NCI-H187 treated with DMSO at 0.1 percent for 48 hours (cell line): ENCODE measurements around the gene FKBP15.

Experiments
- DNase-seq: peaks from one replicate; lab custom pipeline; 2025; lab: John Stamatoyannopoulos, UW

The FKBP15 gene

DNA sequence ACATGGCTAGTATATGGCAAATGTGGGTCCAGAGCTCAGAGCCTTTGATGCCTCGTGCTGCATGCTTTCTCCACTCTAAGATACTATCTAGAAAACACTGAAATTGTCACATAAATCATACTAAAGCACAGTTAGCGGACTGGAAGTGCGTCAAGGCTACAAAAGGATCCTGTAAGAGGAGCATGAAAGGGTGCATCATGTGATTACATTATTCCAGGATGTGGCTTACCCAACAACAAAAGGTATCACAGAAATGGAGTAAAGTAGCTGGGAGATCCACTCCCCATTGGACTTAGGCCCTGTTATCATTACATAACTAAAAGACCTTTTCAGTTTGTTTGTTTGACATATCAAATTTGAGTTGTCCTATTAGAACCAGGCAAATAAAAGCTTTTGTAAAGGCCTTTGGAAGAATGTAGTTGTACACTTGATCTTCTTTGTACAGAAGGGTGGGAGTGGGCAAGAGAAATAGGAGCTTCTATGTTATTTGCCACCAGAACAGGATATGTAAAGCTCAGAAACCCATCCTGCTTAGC lies 7.1 kb upstream of the FKBP15 start:
- DNase-seq = peak; percentile 2

DNA sequence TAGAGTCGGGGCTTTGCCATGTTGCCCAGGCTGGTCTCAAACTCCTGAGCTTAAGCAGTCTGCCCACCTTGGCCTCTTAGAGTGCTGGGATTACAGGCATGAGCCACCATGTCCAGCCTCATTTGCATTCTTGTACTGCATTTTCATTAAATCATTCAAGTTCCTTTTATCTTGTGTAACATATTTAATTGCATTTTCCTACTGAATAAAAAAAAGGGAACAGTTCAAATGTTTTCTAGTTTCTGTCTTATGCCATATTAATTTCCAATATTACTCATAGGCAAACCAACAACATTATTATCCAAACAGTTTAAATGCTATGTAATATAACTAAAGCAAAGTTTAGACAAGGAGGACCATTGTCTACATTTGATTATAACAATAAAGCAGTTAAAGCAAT lies 6.4 kb upstream of the FKBP15 start:
- no peak for DNase-seq

DNA sequence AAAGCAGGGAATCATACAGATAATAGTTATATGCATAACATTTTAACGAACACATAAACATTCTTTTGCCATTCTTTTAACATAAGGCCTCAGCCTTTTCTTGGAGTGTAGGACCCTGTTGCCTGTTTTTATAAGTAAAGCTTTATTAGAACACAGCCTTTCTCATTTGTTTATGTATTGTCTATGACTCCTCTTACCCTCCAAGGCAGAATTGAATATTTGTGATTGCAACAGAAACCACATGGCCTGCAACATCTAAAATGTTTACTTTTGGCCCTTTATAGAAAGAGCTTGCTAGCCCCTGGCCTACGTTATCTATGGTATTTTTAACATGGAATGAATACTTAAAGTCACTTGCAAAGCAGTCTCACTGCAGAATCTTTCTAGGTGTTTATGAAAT lies 2.9 kb upstream of the FKBP15 start:
- no peak for DNase-seq

DNA sequence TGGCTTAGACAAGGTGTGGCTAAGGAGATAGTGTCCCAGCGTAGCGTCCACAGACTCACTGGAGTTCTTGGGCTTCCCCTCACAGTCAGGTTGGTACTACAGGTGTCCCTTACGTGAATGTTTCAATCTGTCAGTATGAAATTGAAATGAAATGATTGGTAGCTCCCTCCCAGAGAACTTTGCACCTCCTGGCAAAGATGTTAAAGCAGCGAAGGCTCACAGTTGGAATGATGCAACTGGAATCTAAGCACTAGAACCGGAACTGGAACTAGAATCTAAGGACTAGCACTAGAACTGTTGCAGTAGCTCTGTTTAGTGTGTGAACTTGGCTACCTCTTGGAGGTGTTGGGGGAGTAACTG lies 1.4 kb upstream of the FKBP15 start:
- no peak for DNase-seq

DNA sequence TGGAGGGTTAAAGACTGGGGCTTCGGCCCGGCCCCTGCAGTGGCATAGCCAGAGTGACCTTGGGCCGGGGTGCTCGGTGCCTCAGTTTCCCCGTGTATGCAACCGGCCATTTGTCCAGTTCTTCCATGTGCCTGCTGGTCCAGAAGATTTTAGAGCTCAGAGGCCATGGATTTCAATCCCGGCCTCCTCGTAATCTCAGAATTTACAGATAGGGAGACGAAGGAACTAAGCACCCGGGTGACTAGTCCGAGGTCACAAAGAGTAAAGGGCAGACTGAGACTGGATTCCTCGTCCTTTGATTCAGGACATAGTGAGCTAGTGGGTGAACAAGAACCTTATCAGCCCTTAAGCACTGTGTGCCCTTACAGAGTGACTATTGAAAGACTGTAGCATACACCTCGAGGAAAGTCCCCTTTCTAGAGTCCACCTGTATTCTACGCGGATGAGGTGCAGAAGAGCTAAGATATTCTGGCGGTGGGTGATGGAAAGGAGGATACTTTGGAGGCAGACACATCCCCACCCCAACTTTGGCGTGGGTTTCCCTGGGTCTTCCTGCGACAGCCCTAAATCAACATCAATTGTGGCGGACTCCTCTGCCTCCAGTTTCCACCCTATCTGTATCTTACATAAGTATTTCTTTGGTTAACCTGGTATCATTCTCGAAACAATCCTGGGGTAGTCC lies 864 bp upstream of the FKBP15 start:
- DNase-seq = no peak

DNA sequence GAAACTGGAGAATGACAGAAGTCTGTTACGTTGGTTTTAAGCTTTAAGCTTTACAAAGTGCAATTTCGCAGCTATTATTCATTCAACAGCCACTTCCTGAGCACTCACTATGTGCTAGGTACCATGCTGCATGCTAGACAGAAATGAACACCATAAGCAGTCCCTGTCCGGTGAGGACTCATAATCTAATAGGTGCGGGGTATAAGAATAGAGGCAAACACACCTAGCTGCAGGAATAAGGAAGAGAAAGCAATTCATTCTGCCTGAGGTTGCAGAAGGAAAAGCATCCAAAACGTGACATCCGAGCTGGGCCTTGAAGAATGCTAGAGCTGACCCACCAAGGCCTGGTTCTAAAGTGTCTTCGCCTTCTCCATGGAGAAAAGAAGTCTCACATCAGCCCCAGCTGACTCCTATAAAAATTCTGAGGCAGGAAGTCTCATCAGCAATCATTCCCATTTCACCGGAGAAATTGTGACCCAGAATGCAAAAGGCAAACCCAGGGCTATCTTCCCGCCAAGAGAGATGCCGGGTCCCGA lies 542 bp downstream of the FKBP15 start:
- DNase-seq = no peak

DNA sequence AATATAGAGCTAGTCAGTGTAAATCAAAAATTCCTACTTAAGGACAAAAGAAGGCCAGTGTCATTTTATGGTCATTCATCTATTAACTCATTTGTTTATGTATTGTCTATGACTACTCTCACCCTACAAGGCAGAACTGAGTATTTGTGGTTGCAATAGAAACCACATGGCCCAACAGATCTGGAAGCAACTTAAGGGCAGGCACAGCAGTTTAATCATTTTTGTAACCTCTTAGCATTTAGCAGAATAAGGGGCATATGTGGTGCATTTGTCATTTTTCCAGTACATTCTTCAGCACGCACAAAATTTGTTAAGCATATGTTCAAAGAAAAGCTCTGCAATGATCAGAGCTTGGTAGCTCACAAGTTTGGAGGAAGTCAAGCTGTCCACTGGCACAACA lies 1.1 kb downstream of the FKBP15 start:
- DNase-seq = no peak

DNA sequence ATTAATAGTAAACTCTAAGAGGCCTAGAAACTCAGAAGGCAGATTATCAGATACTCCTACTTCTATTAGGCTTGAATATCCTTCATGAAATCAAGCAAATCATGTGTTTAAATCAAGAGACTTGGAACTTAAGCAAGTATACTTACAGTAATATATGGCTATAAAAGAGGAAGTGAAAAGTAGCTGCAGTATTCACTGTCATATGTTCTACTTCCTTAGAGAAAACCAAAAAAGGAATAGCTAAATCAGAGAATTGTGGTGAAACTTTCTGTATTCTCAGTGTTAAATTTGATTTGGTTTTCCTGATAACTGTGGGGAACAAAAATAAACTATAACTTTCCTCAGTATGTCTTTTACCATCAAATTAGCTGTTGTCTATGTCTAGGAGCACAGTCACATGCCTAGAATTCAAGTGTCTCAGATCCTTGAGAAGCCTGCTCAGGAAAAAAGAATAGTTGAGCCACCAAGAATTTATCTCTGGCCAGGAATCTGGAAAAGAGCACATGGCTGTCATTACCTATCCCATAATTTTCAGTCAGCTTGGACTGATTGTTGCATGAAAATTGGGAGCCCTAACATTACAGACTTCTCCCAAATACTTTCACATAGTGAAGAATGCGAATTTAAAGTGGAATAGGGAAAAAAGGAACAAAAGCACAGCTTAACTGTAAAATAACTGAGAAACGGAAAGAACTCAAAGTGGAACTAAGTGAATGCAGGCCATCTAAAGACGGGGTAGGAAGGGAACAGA lies 1.7 kb downstream of the FKBP15 start:
- no peak for DNase-seq

DNA sequence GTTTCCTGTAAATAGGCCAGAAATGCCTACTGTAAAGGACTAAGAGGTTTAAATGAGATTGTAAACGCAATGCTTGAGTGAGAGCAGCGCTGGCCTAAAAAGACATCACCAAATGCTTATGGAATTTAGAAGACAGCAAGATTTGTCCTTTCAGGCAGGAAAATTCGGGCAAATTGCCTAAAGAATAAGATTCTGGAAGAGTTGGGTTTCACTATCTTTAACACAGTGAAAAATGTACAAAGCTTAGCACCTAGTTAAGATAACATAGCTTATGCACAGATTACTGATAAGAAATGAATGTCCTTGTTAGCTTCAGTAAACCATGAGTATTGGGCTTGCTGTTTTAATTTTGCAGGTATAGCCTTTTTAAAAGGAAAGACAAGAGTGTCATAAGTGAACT lies 4.7 kb downstream of the FKBP15 start:
- DNase-seq = no peak

DNA sequence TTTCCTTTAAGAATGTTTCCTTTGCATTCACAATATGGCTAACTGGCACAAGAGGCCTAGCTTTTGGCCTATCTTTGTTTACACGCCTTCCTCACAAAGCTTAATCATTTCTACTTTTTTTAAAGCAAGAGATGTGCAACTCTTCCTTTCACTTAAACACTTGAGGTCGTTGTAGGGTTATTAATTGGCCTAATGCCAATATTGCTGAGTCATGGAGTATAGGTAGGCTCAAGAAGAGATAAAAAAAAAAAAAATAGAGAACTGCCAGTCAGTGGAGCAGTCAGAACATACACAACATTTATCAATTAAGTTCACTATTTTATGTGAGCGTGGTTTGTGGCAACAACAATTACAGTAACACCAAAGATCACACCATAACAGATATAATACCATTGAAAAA lies 5.9 kb downstream of the FKBP15 start:
- no peak for DNase-seq

DNA sequence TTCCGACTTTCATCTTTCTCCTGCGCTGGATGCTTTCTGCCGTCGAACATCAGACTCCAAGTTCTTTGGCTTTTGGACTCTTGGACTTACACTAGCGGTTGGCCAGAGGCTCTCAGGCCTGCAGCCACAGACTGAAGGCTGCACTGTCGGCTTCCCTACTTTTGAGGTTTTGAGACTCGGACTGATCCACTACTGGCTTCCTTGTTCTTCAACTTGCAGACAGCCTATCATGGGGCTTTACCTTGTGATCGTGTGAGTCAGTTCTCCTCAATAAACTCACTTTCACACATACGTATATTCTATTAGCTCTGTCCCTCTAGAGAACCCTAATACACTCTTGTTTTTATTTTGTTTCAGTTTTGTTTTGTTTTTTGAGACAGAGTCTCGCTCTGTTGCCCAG lies 10.3 kb downstream of the FKBP15 start:
- DNase-seq = no peak

DNA sequence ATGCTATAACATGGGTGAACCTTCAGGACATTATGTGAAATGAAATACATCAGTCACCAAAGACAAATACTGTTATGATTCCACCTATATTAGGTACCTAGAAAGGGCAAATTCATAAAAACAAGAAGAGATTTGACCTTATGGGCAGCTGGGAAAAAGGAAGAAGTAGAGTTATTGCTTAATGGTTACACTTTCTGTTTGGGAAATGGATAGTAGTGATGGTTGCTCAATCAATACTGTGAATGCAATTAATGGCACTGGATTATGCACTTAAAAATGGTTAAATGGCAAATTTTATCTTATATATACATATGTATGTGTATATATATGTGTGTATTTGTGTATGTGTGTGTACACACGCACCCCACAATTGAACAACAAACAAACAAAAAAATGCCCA lies 15.2 kb downstream of the FKBP15 start:
- no peak for DNase-seq

DNA sequence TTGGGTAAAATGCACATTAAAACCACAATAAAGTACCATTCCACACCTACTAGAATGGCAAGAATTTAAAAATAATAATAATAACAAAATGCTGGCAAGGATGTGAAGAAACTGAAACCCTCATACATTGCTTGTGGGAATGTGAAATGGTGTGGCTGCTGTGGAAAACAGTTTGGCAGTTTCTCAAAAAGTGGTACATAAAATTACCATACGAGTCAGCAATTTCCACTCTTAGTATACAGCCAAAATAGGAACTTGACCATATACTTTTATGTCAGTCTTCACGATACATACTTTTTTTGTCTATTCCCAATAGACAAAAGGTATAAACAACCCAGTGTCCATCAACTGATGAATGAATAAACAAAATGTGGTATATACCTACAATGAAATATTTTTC lies 15.6 kb downstream of the FKBP15 start:
- DNase-seq = no peak

DNA sequence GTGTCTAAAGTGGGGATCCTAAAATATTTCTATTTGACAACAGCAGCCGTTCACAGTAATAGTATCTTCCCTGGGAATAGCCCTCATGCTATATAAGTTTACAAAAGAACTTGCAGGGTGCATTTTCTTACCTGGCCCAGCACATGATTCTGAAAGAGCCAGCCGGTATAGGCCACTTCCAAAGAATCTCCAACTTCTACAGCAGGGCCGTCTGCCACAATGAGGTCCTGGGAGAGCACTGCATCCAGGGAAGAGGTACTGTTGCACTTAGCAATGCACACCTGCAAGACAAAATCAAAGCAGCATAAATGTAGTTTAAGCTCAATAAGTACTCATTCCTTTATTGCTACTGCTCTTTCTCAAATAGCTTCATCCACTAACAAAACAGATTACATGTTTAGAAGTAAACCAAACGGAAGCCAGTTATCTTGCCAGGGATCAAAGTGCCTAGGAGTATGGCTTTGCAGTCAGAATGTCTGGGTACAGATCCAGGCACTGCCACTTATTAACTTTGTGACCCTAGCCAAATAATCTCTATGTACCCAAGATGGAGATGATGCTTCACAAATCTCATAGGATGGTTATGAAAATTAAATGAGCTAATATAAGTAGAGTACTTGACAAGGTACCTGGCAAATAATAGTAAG lies 21.3 kb downstream of the FKBP15 start:
- no peak for DNase-seq

DNA sequence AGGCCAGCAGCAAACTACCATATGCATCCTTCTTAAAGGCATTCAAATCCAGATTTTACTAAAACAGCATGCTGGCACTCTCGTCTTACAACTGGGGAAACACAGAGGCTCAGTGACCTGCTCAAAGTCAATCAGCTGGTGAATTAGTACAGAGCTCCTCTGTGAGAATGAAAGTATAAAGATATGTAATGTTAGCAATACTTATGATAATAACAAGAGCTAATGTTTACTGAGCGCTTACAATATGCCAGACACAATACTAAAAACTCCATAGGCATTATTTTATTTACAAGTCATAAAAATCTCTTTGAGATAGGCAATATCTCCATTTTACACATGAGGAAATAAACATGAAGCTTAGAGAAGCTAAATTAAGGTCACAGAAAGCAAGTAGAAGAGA lies 28.6 kb downstream of the FKBP15 start:
- no peak for DNase-seq

DNA sequence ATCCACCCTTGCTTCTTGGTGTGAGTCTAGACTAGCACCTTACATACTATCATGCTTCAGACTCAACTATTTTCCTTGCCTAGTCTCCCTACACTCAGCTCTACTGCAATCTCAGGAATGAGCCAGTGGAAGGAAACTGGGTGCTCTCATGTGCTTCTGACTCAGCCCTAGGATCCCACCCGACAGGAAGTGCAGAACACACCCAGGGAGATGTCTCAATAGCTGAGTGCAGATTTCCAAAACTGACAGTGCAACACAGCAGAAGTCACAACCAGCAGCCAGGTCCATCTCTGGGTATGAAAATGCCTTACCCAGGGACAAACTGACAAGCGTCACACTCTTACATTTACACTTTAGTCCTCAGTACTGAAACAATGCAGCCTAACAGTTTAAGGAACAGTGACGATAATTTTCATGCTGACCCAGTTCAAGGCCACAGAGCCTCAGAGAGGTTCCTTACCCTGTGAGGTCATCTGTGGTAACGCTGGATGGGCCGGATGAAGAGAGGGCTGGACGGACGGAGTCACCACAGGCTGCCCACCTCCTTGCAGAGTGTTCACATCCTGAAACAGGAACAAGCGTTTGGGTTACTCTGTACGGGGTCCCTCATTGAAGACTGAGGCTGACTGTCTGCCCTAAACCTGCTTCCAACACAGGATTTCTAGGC lies 33.0 kb downstream of the FKBP15 start:
- no peak for DNase-seq

DNA sequence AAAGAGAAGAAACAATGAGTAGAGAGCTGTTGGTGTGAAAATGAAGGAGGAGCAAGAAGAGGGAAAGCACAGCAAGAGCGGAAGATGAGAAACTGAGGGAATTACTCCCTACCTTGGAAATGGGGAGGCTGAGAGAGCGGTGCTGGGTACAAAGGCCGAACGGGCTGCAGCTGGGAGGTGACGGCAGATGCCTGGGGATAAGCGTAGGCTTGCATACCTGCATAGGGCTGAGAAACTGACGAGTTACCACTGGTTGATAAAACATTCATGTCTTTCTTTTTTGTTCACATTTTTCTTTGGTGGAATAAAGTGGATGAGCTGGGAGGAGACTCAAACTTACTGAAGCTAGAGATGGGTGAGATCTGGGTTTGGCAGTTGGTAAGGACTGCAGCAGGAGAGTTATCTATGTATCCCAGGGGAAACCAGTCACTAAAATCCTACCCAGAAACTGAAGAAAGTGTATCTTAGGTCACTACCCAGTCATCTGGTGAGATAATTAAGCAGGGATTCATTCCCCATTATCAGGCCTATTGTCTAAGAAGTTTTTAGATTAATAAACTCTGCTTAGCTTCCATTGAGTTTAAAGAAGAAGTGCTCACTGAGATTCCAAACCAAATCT lies 34.8 kb downstream of the FKBP15 start:
- no peak for DNase-seq

DNA sequence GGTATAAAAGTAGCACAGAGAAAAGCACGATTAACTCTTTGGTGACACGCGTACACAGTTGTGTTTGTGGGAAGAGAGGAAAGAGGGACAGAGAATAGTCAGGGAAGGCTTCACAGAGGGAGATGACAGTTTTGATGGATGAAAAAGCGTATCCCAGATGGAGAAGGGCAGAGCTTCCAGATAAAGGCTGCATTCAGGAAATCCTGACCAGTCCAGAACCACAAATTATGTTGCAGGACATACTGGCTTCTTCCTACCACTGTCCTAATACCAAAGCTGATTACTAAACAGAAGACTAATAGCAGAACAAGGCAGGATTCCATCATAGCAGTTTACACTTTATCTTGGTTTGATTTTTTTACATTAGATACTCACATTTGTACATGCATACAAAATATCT lies 35.8 kb downstream of the FKBP15 start:
- DNase-seq = no peak

DNA sequence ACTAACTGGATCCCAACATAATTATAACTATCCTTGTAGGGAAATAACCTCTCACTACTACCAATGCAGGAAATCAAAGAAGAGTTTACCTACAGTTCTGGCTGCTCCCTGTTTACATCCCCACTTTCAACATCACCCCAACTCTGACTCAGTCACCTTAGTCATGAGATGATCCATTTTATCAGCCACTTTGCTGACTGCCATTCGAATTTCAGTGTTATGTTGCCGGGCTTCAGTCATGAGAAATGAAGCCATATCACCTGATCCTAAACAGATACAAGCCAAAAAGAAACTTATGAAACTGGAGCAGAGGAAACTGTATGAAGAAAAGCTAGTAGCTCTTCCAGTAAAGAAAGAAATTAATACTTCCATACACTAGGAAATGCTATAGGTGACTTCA lies 36.5 kb downstream of the FKBP15 start:
- DNase-seq = no peak

DNA sequence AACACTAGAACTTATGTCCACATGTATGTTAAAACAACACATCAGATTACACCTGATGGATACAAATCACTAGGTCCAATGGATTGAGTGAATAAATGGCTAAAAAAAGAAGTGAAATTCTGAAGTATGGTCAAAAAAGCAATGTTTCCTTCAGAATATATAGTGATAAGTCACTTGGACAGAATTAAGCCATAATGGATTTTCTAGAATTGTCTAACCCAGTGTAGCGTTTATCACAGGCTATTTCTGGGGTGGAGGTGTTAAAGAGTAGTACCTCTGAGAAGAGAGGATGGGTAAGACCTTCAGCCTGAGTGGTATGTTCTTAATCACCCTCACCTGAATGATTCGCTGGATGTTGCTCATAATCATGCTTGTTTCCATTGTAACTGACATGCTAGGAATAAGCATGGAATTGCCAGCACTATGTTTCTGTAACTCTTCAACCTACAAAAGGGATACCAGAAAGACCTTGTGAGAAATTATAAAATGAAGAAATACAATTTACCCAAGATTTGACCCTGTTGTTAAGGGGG lies 37.1 kb downstream of the FKBP15 start:
- DNase-seq = no peak

DNA sequence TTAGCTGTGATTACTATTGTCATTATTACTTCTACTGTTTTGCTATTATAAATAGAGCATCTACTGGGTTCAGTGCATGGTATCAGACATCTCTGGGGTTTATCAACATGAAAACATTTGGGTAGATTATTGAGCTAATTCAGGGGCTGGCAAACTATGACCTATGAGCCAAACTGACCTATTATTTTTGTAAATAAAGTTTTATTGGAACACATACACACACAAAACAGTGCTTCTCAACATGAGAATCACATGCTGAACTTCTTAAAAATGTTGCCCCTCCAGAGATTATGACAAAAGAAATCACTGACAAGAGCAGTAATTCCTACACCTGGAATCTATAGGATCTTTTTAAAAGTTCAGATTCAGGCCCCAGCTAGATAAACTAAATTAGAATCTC lies 39.9 kb downstream of the FKBP15 start:
- DNase-seq = no peak

DNA sequence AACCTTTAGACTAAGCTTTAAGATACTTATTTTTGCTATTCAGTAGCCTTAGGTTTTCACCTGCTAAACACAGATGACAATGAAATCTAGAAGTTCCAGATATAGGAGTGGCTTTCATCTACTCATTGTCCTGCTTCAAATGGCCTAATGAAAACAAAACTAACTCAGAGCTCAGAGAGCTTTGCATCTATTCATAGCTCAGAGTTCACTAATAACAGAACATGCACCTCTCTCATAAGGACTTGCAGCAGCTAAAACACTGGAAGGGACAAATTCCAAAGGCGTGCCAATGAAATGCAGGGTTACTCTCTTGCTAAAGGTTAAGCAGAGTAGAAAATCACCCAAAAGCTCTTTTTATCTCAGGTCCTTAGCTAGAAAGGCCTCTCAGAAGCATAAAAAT lies 41.2 kb downstream of the FKBP15 start:
- DNase-seq = no peak
